HEK293 (cell line): ENCODE results near the gene KIAA1328.

Experiments used
- CTCF ChIA-PET: fragments of 350-600 bp; formaldehyde crosslinking; extraction: SDS; loops from one replicate; lab custom pipeline; 2021; ENCODE audit warnings: antibody characterized with exemption; lab: Yijun Ruan, JAX
- POLR2A ChIA-PET: fragments of 300-600 bp; formaldehyde crosslinking; extraction: SDS; loops from one replicate; lab custom pipeline; 2020; ENCODE audit warnings: antibody characterized with exemption, inconsistent platforms; lab: Yijun Ruan, JAX
- H3K27ac ChIP-seq: fragments of 200-500 bp; sonication (Bioruptor generic); 2 replicates; pipeline ENCODE4 v1.5.1; 2014; ENCODE audit warnings: low read depth, low read length, control low read depth, inconsistent platforms; ENCODE audit errors: extremely low read depth
- H3K36me3 ChIP-seq, 2 experiments: fragments of 200-500 bp in 1 of 2; sonication (Bioruptor generic) in 1 of 2; 1 replicate in 1 of 2; 2 replicates in 1 of 2; pipeline ENCODE4 v1.5.1; 2014 to 2017; ENCODE audit warnings: inconsistent platforms in 2 of 2, low read length in 2 of 2; ENCODE audit not compliant: control insufficient read depth in 2 of 2, insufficient read depth in 1 of 2
- H3K4me1 ChIP-seq: fragments of 200-500 bp; sonication (Bioruptor generic); 2 replicates; pipeline ENCODE4 v1.5.1; 2014; ENCODE audit warnings: mild to moderate bottlenecking, low read length, inconsistent platforms; ENCODE audit not compliant: control insufficient read depth, insufficient read depth
- H3K4me3 ChIP-seq: 2 replicates; pipeline ENCODE4 v1.5.1; 2011; ENCODE audit warnings: low read depth, mild to moderate bottlenecking, control low read depth, low read length, moderate library complexity
- H3K9me3 ChIP-seq: fragments of 200-500 bp; sonication (Bioruptor generic); 2 replicates; pipeline ENCODE4 v1.5.1; 2014; ENCODE audit warnings: low read depth, low read length, inconsistent platforms; ENCODE audit not compliant: control insufficient read depth, insufficient read depth
- ATF2 ChIP-seq: fragments of 450-650 bp; formaldehyde crosslinking; IDR thresholded peaks from 2 replicates; pipeline ENCODE4 v1.5.1; 2016; ENCODE audit warnings: missing biosample characterization, missing genetic modification characterization, low read depth
- BCL11A ChIP-seq: fragments of 450-650 bp; formaldehyde crosslinking; IDR thresholded peaks from 2 replicates; pipeline ENCODE4 v1.5.1; 2016; ENCODE audit warnings: low read depth, missing biosample characterization, missing genetic modification characterization
- GLI4 ChIP-seq: fragments of 450-650 bp; formaldehyde crosslinking; IDR thresholded peaks from 2 replicates; pipeline ENCODE4 v1.5.1; 2016; ENCODE audit warnings: missing biosample characterization, missing genetic modification characterization
- KLF16 ChIP-seq: fragments of 450-650 bp; formaldehyde crosslinking; IDR thresholded peaks from 2 replicates; pipeline ENCODE4 v1.5.1; 2017; ENCODE audit warnings: missing biosample characterization, missing genetic modification characterization
- KLF17 ChIP-seq: fragments of 450-650 bp; formaldehyde crosslinking; IDR thresholded peaks from 2 replicates; pipeline ENCODE4 v1.5.1; 2016; ENCODE audit warnings: missing biosample characterization, missing genetic modification characterization
- MYNN ChIP-seq: fragments of 450-650 bp; formaldehyde crosslinking; IDR thresholded peaks from 2 replicates; pipeline ENCODE4 v1.5.1; 2016; ENCODE audit warnings: missing biosample characterization, missing genetic modification characterization, borderline replicate concordance
- SALL2 ChIP-seq: fragments of 450-650 bp; formaldehyde crosslinking; IDR thresholded peaks from 2 replicates; pipeline ENCODE4 v1.5.0; 2017; ENCODE audit warnings: missing biosample characterization, mild to moderate bottlenecking, missing genetic modification characterization, borderline replicate concordance
- SETDB1 ChIP-seq: IDR thresholded peaks from one replicate; pipeline ENCODE4 v1.6.1; 2017; ENCODE audit warnings: mild to moderate bottlenecking, low read length, moderate library complexity, mixed read lengths; ENCODE audit not compliant: insufficient read length
- TCF7L2 ChIP-seq: IDR thresholded peaks from 2 replicates; pipeline ENCODE4 v1.6.1; 2011; ENCODE audit warnings: low read depth, mild to moderate bottlenecking, inconsistent platforms, low read length, moderate library complexity, borderline replicate concordance
- ZIC2 ChIP-seq: fragments of 450-650 bp; formaldehyde crosslinking; IDR thresholded peaks from 2 replicates; pipeline ENCODE4 v1.5.1; 2016; ENCODE audit warnings: missing biosample characterization, missing genetic modification characterization
- ZNF10 ChIP-seq: fragments of 450-650 bp; formaldehyde crosslinking; IDR thresholded peaks from 2 replicates; pipeline ENCODE4 v1.5.1; 2017; ENCODE audit warnings: missing biosample characterization, missing genetic modification characterization
- ZNF23 ChIP-seq: fragments of 450-650 bp; formaldehyde crosslinking; IDR thresholded peaks from 2 replicates; pipeline ENCODE4 v1.5.1; 2016; ENCODE audit warnings: missing biosample characterization, missing genetic modification characterization, borderline replicate concordance
- ZNF280D ChIP-seq: fragments of 450-650 bp; formaldehyde crosslinking; IDR thresholded peaks from 2 replicates; pipeline ENCODE4 v1.5.1; 2016; ENCODE audit warnings: missing biosample characterization, missing genetic modification characterization
- ZNF37A ChIP-seq: fragments of 450-650 bp; IDR thresholded peaks from 2 replicates; pipeline ENCODE4 v1.5.1; 2018; ENCODE audit warnings: missing biosample characterization, missing genetic modification characterization
- ZNF513 ChIP-seq: fragments of 450-650 bp; IDR thresholded peaks from 2 replicates; pipeline ENCODE4 v1.5.1; 2018; ENCODE audit warnings: missing biosample characterization, missing genetic modification characterization
- ZNF621 ChIP-seq: fragments of 450-650 bp; formaldehyde crosslinking; IDR thresholded peaks from 2 replicates; pipeline ENCODE4 v1.5.1; 2017; ENCODE audit warnings: missing biosample characterization, missing genetic modification characterization
- ZNF707 ChIP-seq: fragments of 450-650 bp; formaldehyde crosslinking; IDR thresholded peaks from 2 replicates; pipeline ENCODE4 v1.5.1; 2016; ENCODE audit warnings: missing biosample characterization, missing genetic modification characterization
- ZNF747 ChIP-seq: fragments of 450-650 bp; formaldehyde crosslinking; IDR thresholded peaks from 2 replicates; pipeline ENCODE4 v1.5.1; 2016; ENCODE audit warnings: missing biosample characterization, missing genetic modification characterization
- TF ChIP-seq, protein P1 (sequence below): fragments of 450-650 bp; formaldehyde crosslinking; IDR thresholded peaks from 2 replicates; pipeline ENCODE4 v1.5.1; 2016; ENCODE audit warnings: missing biosample characterization, missing genetic modification characterization
- TF ChIP-seq, protein P2 (sequence below): fragments of 450-650 bp; formaldehyde crosslinking; IDR thresholded peaks from 2 replicates; pipeline ENCODE4 v1.5.1; 2016; ENCODE audit warnings: missing biosample characterization, missing genetic modification characterization
- TF ChIP-seq, protein P3 (sequence below): fragments of 450-650 bp; formaldehyde crosslinking; conservative IDR thresholded peaks from 2 replicates; pipeline ENCODE4 v1.5.1; 2016; ENCODE audit warnings: low read depth, missing biosample characterization, missing genetic modification characterization

The KIAA1328 gene

GRCh38 chr18:37270666-37271052 is 441.7 kb downstream of the KIAA1328 start:
- Histone ChIP-seq H3K9me3 (no peaks in the 10 kb centered on the region), H3K4me3 (no peak overlapping the region), H3K4me1 (no peaks in the 10 kb centered on the region), H3K36me3 (no peaks in the 10 kb centered on the region), H3K27ac (no peak overlapping the region)
- POLR2A ChIA-PET, result no interaction called here
- TF ChIP-seq, protein P1, sequence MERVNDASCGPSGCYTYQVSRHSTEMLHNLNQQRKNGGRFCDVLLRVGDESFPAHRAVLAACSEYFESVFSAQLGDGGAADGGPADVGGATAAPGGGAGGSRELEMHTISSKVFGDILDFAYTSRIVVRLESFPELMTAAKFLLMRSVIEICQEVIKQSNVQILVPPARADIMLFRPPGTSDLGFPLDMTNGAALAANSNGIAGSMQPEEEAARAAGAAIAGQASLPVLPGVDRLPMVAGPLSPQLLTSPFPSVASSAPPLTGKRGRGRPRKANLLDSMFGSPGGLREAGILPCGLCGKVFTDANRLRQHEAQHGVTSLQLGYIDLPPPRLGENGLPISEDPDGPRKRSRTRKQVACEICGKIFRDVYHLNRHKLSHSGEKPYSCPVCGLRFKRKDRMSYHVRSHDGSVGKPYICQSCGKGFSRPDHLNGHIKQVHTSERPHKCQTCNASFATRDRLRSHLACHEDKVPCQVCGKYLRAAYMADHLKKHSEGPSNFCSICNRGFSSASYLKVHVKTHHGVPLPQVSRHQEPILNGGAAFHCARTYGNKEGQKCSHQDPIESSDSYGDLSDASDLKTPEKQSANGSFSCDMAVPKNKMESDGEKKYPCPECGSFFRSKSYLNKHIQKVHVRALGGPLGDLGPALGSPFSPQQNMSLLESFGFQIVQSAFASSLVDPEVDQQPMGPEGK (tag by site-specific recombination), result no peak
- no peak for TF ChIP-seq KLF16 (tag by site-specific recombination)
- no peak for TF ChIP-seq ZNF621
- TF ChIP-seq ZNF10 (tag by site-specific recombination), result no peak
- TF ChIP-seq GLI4, result no peak
- TF ChIP-seq, protein P2, sequence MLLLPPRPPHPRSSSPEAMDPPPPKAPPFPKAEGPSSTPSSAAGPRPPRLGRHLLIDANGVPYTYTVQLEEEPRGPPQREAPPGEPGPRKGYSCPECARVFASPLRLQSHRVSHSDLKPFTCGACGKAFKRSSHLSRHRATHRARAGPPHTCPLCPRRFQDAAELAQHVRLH (tag by site-specific recombination), result no peak
- no peak for TF ChIP-seq MYNN
- TF ChIP-seq, protein P3, sequence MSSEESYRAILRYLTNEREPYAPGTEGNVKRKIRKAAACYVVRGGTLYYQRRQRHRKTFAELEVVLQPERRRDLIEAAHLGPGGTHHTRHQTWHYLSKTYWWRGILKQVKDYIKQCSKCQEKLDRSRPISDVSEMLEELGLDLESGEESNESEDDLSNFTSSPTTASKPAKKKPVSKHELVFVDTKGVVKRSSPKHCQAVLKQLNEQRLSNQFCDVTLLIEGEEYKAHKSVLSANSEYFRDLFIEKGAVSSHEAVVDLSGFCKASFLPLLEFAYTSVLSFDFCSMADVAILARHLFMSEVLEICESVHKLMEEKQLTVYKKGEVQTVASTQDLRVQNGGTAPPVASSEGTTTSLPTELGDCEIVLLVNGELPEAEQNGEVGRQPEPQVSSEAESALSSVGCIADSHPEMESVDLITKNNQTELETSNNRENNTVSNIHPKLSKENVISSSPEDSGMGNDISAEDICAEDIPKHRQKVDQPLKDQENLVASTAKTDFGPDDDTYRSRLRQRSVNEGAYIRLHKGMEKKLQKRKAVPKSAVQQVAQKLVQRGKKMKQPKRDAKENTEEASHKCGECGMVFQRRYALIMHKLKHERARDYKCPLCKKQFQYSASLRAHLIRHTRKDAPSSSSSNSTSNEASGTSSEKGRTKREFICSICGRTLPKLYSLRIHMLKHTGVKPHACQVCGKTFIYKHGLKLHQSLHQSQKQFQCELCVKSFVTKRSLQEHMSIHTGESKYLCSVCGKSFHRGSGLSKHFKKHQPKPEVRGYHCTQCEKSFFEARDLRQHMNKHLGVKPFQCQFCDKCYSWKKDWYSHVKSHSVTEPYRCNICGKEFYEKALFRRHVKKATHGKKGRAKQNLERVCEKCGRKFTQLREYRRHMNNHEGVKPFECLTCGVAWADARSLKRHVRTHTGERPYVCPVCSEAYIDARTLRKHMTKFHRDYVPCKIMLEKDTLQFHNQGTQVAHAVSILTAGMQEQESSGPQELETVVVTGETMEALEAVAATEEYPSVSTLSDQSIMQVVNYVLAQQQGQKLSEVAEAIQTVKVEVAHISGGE (tag by site-specific recombination), result no peak
- TF ChIP-seq ZNF23 (tag by site-specific recombination), result no peak
- no peak for TF ChIP-seq TCF7L2
- TF ChIP-seq ZIC2 (tag by site-specific recombination), result no peak
- no peak for TF ChIP-seq ATF2 (tag by site-specific recombination)
- CTCF ChIA-PET, result no interaction called here

- TF ChIP-seq BCL11A (no peak), ZNF707 (tag by site-specific recombination) (no peak), KLF17 (no peak), ZNF280D (tag by site-specific recombination) (no peak), SETDB1 (no peak), ZNF37A (tag by site-specific recombination) (no peak), ZNF513 (no peak), SALL2 (tag by site-specific recombination) (no peak), ZNF747 (tag by site-specific recombination) (no peak)
- Histone ChIP-seq H3K27ac (no peak overlapping the region), H3K4me1 (no peaks in the 10 kb centered on the region), H3K36me3 (no peaks in the 10 kb centered on the region), H3K4me3 (no peak overlapping the region), H3K9me3 (no peaks in the 10 kb centered on the region)
- ChIA-PET CTCF (interaction anchor here (0.6 to 2.0 kb wide), 2 partner anchors 23 to 443 kb away, joined by 3 to 10 read pairs; partner anchors contain the start of gene KIAA1328), POLR2A (no interaction called here)
Measured at GRCh38 chr18:37272226-37272625, 443.3 kb downstream of the KIAA1328 start.
